Keratinocyte (primary cell): ENCODE data around the gene CUX1. TPM values are rescaled to one million over a fixed set of nuclear protein-coding genes. Genes with fewer than 3 reads are reported as not detected.

Source experiments
- DNase-seq: peaks from one replicate; pipeline ENCODE4 v3.0.0-alpha.2; 2011; ENCODE audit warnings: low read depth, missing footprints, low spot score
- FAIRE-seq: peaks from 2 replicates; lab custom pipeline; 2011; peaks lifted over from hg19 to GRCh38; lab: Jason Lieb, UNC
- H2AFZ ChIP-seq: 2 replicates; pipeline ENCODE4 v1.6.0; 2012; ENCODE audit warnings: low read length, control low read depth, inconsistent platforms; ENCODE audit not compliant: control insufficient read depth
- H3K27ac ChIP-seq: 2 replicates; pipeline ENCODE4 v1.5.1; 2011; ENCODE audit warnings: low read length; ENCODE audit not compliant: control insufficient read depth, insufficient read depth
- H3K27me3 ChIP-seq: 3 replicates; pipeline ENCODE4 v1.6.0; 2011; ENCODE audit warnings: low read length; ENCODE audit not compliant: control insufficient read depth, insufficient read depth; ENCODE audit errors: extremely low read depth
- H3K36me3 ChIP-seq, 2 experiments: 2 replicates in 1 of 2; 3 replicates in 1 of 2; pipeline ENCODE4 v1.5.1; 2011; ENCODE audit warnings: low read length in 2 of 2, mild to moderate bottlenecking in 1 of 2; ENCODE audit not compliant: control insufficient read depth in 2 of 2, insufficient read depth in 2 of 2; ENCODE audit errors: extremely low read depth in 1 of 2
- H3K4me1 ChIP-seq: 3 replicates; pipeline ENCODE4 v1.5.1; 2011; ENCODE audit warnings: low read length; ENCODE audit not compliant: control insufficient read depth, insufficient read depth; ENCODE audit errors: extremely low read depth
- H3K4me2 ChIP-seq: 3 replicates; pipeline ENCODE4 v1.6.0; 2011; ENCODE audit warnings: low read depth, low read length; ENCODE audit not compliant: control insufficient read depth, insufficient read depth; ENCODE audit errors: extremely low read depth
- H3K4me3 ChIP-seq, 3 experiments: fragments of 200-600 bp in 1 of 3; sonication (generic) in 1 of 3; 2 replicates in 2 of 3; 3 replicates in 1 of 3; pipeline ENCODE4 v1.5.1; 2011 to 2016; ENCODE audit warnings: low read length in 3 of 3, mild to moderate bottlenecking in 3 of 3, control low read depth in 2 of 3, inconsistent platforms in 1 of 3, low read depth in 1 of 3, mixed read lengths in 1 of 3, mixed run types in 1 of 3, moderate library complexity in 1 of 3; ENCODE audit not compliant: control insufficient read depth in 2 of 3, insufficient read depth in 2 of 3; ENCODE audit errors: extremely low read depth in 1 of 3
- H3K79me2 ChIP-seq: 2 replicates; pipeline ENCODE4 v1.6.0; 2012; ENCODE audit warnings: low read length; ENCODE audit not compliant: control insufficient read depth, insufficient read depth
- H3K9ac ChIP-seq: 3 replicates; pipeline ENCODE4 v1.6.0; 2011; ENCODE audit warnings: low read length; ENCODE audit not compliant: control insufficient read depth, insufficient read depth; ENCODE audit errors: extremely low read depth
- H3K9me1 ChIP-seq: 3 replicates; pipeline ENCODE4 v1.6.0; 2011; ENCODE audit warnings: low read length; ENCODE audit not compliant: control insufficient read depth, insufficient read depth; ENCODE audit errors: extremely low read depth
- H3K9me3 ChIP-seq: 2 replicates; pipeline ENCODE4 v1.5.1; 2012; ENCODE audit warnings: low read depth, low read length; ENCODE audit not compliant: control insufficient read depth
- H4K20me1 ChIP-seq: 3 replicates; pipeline ENCODE4 v1.6.0; 2011; ENCODE audit warnings: low read length; ENCODE audit not compliant: control insufficient read depth, insufficient read depth; ENCODE audit errors: extremely low read depth
- EZH2 ChIP-seq: IDR thresholded peaks from one replicate; pipeline ENCODE4 v1.6.1; 2012; ENCODE audit warnings: inconsistent platforms, mild to moderate bottlenecking, low read length, moderate library complexity
- dilution Hi-C: fragments of 300-500 bp; cut with MboI; formaldehyde crosslinking; loops from one replicate; pipeline ENCODE4 v1.7.0; 2020; ENCODE audit warnings: low sequenced_read_pairs; ENCODE audit not compliant: extremely low pct_ligation_motif_present
- polyA plus RNA-seq, 5 experiments: library from polyadenylated mRNA; depleted of rRNA in 3 of 5; stranded (reverse) in 3 of 5; stranded (forward) in 1 of 5; unstranded in 1 of 5; fragments of >200 nt; gene quantifications; 1 replicate in 1 of 5; 2 replicates in 3 of 5; 3 replicates in 1 of 5; pipeline versions ENCODE4 v1.2.1 to v1.2.3, GENCODE V29; 2011 to 2012; ENCODE audit warnings: missing spikeins in 2 of 5, low read depth in 1 of 5, low replicate concordance in 1 of 5
- TF ChIP-seq, protein P1 (sequence below), 3 experiments: IDR thresholded peaks in 1 of 3; conservative IDR thresholded peaks in 1 of 3; optimal IDR thresholded peaks in 1 of 3; 2 replicates in 2 of 3; 3 replicates in 1 of 3; pipeline versions ENCODE3 to v1.5.1; 2011; ENCODE audit warnings: low read length in 3 of 3, mild to moderate bottlenecking in 3 of 3, moderate library complexity in 2 of 3, control low read depth in 1 of 3, inconsistent platforms in 1 of 3; ENCODE audit not compliant: insufficient read depth in 2 of 3; ENCODE audit errors: extremely low read depth in 1 of 3

CUX1 gene
- polyA plus RNA-seq, 1 donor (not counting 4 experiments of a cell fraction or from before 2014, with no cell fraction given), result 18.3 TPM

DNA sequence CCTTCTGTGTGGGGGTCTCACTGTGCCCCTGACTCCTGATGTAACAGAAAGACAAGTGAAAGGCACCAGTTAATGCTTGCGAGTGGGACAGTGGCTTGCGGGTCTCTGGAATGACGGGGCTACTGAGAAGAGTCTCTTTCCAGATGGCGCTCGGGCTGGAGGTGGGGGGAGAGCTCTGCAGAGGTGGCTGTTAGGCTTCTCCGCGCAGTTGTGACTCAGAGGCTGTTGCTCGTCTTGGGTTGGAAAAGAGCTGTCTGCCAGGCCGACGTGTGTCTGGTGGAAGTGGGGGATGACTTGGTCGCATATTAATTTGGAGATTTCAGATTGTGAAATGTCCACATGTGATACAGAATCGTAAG lies 441.3 kb downstream of the CUX1 start:
- dilution Hi-C loops, result no loop called here
- Histone ChIP-seq H3K9me1 (no peaks in the 10 kb centered on the region), H3K9ac (no peak overlapping the region), H2AFZ (no peak overlapping the region), H3K4me1 (no peaks in the 10 kb centered on the region), H3K4me2 (no peak overlapping the region), H3K4me3 (no peak overlapping the region), H3K27ac (no peak overlapping the region), H4K20me1 (no peaks in the 10 kb centered on the region), H3K27me3 (no peaks in the 10 kb centered on the region), H3K9me3 (no peaks in the 10 kb centered on the region), H3K79me2 (no peaks in the 10 kb centered on the region), H3K36me3 (no peaks in the 10 kb centered on the region)
- no peak for TF ChIP-seq EZH2
- TF ChIP-seq, protein P1, sequence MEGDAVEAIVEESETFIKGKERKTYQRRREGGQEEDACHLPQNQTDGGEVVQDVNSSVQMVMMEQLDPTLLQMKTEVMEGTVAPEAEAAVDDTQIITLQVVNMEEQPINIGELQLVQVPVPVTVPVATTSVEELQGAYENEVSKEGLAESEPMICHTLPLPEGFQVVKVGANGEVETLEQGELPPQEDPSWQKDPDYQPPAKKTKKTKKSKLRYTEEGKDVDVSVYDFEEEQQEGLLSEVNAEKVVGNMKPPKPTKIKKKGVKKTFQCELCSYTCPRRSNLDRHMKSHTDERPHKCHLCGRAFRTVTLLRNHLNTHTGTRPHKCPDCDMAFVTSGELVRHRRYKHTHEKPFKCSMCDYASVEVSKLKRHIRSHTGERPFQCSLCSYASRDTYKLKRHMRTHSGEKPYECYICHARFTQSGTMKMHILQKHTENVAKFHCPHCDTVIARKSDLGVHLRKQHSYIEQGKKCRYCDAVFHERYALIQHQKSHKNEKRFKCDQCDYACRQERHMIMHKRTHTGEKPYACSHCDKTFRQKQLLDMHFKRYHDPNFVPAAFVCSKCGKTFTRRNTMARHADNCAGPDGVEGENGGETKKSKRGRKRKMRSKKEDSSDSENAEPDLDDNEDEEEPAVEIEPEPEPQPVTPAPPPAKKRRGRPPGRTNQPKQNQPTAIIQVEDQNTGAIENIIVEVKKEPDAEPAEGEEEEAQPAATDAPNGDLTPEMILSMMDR (optimal IDR thresholded peaks at IDR 0.05 in 1 of 3, IDR thresholded peaks at IDR 0.05 in 1 of 3, conservative IDR thresholded peaks at IDR 0.05 in 1 of 3; ENCODE audit: extremely low read depth in 1 of 3, insufficient read depth in 2 of 3, low read length in 3 of 3), result no peak
- DNase-seq (no peak), FAIRE-seq (no peak)

DNA sequence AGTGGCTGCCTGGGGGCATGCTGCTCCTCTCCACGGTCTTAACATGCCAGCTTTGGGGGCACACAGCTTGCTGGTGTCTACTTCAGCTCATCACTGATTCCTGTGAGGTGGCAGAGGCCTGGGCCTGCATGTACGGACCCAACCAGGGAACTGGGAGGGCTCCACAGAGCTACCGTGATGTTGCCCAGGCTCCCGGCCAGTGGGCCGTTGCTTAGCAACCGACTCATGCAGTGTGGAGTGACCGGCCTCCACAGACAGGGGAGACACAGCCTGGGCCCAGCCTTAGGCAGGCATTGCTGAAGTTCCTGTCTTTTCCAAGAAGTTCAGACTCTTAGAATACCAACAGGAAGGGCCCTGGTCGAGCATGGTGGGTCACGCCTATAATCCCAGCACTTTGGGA lies 443.4 kb downstream of the CUX1 start:
- Histone ChIP-seq H3K27me3 (no peaks in the 10 kb centered on the region), H4K20me1 (no peaks in the 10 kb centered on the region), H3K4me2 (no peak overlapping the region), H2AFZ (no peak overlapping the region), H3K4me1 (no peaks in the 10 kb centered on the region), H3K9me1 (no peaks in the 10 kb centered on the region), H3K9me3 (no peaks in the 10 kb centered on the region), H3K27ac (no peak overlapping the region), H3K36me3 (no peaks in the 10 kb centered on the region), H3K79me2 (no peaks in the 10 kb centered on the region), H3K9ac (no peak overlapping the region), H3K4me3 (no peak overlapping the region)
- TF ChIP-seq EZH2, result no peak
- TF ChIP-seq, protein P1 (optimal IDR thresholded peaks at IDR 0.05 in 1 of 3, IDR thresholded peaks at IDR 0.05 in 1 of 3, conservative IDR thresholded peaks at IDR 0.05 in 1 of 3; ENCODE audit: extremely low read depth in 1 of 3, insufficient read depth in 2 of 3, low read length in 3 of 3), result no peak
- DNase-seq (no peak), FAIRE-seq (no peak)
- dilution Hi-C loops, result no loop called here
